ENCODE results near the gene AAGAB. TPM values are rescaled to one million over a fixed set of nuclear protein-coding genes. Genes with fewer than 3 reads are reported as not detected.

AAGAB gene
- polyA plus RNA-seq, 3 donors, result 47.7 to 65.2 (median 57.6) TPM

- no peak for DNase-seq
These were observed 37.6 kb downstream of the AAGAB start for GRCh38 chr15:67216859-67217258.

GRCh38 chr15:67215102-67215501 lies 39.4 kb downstream of the AAGAB start:
- no peak for DNase-seq

- DNase-seq, result no peak
These were observed 41.6 kb downstream of the AAGAB start for GRCh38 chr15:67212684-67213367.

GRCh38 chr15:67210555-67211168 lies 43.8 kb downstream of the AAGAB start:
- DNase-seq, result no peak

- DNase-seq, result no peak
These were observed 46.1 kb downstream of the AAGAB start for GRCh38 chr15:67208396-67208795.

- DNase-seq, result no peak
These were observed 46.8 kb downstream of the AAGAB start for GRCh38 chr15:67207555-67208207.

- DNase-seq, result no peak
These were observed 51.5 kb downstream of the AAGAB start for GRCh38 chr15:67202991-67203390.

GRCh38 chr15:67202091-67202490 lies 52.4 kb downstream of the AAGAB start:
- no peak for DNase-seq

- DNase-seq, result no peak
These were observed 53.3 kb downstream of the AAGAB start for GRCh38 chr15:67201136-67201535.

- DNase-seq, result no peak
These were observed 54.3 kb downstream of the AAGAB start for GRCh38 chr15:67199881-67200763.

GRCh38 chr15:67199391-67199790 lies 55.1 kb downstream of the AAGAB start:
- DNase-seq, result no peak

- DNase-seq, result no peak
These were observed 56.2 kb downstream of the AAGAB start for GRCh38 chr15:67198157-67198754.

GRCh38 chr15:67197364-67197695 lies 57.1 kb downstream of the AAGAB start:
- no peak for DNase-seq

- no peak for DNase-seq
These were observed 57.6 kb downstream of the AAGAB start for GRCh38 chr15:67196672-67197363.

- no peak for DNase-seq
These were observed 58.2 kb downstream of the AAGAB start for GRCh38 chr15:67196222-67196621.

GRCh38 chr15:67195305-67195704 lies 59.2 kb downstream of the AAGAB start:
- DNase-seq, result no peak

- no peak for DNase-seq
These were observed 60.0 kb downstream of the AAGAB start for GRCh38 chr15:67194171-67195114.

GRCh38 chr15:67193223-67193990 lies 61.1 kb downstream of the AAGAB start:
- DNase-seq, result no peak

GRCh38 chr15:67192185-67192820 lies 62.2 kb downstream of the AAGAB start:
- DNase-seq, result no peak

All from renal pelvis (tissue), 4 donors.